HG03442 (cell line): ENCODE results near the gene ODAPH.
"Not testable (repeated sequence)": the region's sequence is repeated elsewhere in the genome, so short reads cannot be mapped to it uniquely, and the experiment has no call there.

Experiments used
- ATAC-seq: cut with Tn5 transposase; IDR thresholded peaks from one replicate; pipeline ENCODE4 v1.9.1; 2021; ENCODE audit warnings: mild to moderate bottlenecking, moderate library complexity; ENCODE audit not compliant: unreplicated experiment

ODAPH gene, protein sequence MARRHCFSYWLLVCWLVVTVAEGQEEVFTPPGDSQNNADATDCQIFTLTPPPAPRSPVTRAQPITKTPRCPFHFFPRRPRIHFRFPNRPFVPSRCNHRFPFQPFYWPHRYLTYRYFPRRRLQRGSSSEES

DNA sequence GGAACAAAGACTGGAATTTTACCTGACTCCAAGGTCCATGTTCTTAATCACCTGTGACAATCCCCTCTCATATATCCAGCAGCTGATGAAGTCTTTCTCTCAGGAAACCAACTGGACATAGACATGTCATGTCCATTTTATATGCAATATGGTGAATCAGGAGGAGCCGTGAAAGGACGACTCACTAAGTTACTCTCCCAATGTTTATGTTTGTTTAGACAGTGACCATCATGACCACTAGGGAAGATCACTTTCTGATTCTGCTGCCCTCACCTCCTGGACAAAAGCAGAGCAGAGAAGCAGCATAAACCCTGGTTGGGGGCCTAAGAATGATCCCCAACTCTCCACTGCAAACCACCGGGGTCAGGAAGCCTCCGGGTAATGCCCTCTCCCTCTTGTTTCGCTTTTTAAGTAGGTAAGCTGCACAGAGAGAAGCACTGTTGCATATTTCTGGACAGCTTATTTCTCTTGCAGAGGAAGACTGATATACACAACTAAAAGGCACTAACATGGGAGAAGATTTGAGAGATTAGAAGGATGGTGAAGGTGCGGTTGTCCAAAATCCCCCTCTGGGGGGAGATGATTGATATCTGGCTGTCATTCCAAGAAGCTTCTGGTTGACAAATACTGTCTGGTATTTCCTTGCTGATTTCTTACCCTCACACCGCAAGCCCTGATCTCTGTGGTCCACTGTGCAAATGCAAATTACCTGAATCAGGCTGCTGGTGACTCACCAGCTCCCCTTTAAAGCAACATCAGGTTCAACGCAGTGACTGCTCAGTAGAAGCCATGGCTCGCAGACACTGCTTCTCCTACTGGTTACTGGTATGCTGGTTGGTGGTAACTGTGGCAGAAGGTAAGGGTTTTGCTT, at the start of gene ODAPH:
TSS of gene ODAPH (plus strand) at position 773 of the 871 bp plus-strand sequence. CDS start at position 790, 17 bp downstream.
- ATAC-seq, result peak; percentile 99

DNA sequence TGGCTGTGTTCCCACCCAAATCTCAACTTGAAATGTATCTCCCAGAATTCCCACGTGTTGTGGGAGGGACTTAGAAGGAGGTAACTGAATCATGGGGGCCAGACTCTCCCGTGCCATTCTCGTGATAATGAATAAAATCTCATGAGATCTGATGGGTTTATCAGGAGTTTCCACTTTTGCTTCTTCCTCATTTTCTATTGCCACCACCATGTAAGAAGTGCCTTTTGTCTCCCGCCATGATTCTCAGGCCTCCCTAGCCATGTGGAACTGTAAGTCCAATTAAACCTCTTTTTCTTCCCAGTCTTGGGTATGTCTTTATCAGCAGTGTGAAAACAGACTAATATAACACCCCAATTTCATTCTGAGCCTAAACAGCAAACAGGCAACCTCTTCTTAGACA, 46.3 kb upstream of the ODAPH start:
- ATAC-seq, result not testable (repeated sequence)

DNA sequence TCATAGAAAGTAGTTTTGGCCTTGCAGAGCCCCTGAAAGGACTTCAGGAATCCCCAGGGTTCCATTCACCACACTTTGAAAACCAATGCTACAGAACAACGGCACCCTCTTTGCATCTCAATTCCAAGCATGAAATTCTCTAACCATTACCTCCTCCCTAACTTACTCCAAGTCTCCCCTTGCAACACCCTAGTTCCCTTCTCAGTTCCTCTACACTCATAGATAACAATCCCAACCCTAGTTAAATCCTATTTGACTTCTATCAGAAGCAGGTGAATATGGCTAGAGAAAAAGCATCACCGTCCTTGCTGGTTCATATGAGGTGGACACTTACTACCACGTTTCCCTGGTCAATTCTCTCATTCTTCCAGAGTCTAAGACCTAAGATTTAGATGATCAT, 44.0 kb upstream of the ODAPH start:
- no peak for ATAC-seq

DNA sequence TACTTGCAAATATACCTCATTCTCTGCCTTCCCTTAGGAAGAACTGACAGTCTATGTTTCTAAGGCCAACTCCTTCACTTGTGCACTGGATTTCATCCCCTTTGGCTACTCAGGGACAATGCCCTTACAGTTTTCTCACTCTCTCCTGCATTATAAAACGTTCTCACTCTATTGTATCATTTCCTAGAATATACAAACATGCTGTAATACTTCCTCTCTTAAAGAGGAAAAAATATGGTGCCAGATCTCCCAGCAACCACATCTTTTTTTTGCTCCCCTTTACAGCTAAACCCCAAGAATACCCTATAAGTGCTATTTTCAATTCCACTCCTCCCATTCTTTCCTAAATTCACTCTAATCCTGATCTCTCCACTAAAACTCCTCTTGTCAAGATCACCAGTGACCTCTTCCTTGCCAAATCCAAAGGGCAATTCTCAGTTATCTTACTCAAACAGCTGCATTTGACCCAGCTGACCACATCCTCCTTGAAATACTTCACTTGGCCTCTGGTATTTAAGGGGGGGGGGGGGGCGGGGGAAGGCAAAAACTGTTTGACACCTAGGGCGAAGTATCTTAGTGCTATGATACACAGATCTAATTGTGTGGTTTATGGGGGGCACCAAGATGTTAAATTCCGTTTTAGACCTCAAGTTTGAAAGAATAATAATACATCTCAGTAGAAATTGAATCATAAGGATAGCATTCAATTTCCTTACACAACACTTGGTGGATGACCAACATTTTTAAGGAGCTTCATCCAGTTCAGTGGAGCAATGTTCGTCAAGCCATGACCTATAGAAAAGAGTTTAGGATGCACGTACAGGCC, 43.3 kb upstream of the ODAPH start:
- ATAC-seq, result peak; percentile 12

DNA sequence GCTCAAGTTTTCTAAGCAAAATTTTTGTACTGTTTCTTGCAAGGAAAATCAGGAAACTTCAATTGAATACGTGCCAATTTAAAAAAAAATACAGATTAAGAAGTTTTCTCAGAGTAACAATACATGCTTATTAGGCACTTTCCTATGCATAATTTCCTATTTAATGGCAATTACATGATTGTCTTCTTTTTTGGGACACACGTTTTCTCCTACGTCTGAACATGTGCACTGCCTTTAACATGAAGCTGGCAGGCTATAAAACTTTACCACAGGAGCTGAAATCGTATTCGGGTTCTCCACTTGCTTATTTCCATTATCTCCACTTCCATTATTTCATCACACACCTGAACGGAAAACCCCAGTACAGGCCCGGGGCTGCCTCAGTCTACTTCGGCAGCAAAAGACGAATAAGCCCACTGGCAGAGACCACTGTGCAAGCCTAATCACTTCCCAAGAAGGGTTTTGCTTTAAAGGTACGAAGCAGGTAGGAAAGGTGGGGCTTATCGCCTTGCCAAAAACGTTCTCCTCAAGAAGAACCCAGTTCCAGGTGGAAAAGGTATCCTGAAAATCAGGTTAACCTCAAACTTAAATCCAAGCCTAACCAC, 42.2 kb upstream of the ODAPH start:
- no peak for ATAC-seq

DNA sequence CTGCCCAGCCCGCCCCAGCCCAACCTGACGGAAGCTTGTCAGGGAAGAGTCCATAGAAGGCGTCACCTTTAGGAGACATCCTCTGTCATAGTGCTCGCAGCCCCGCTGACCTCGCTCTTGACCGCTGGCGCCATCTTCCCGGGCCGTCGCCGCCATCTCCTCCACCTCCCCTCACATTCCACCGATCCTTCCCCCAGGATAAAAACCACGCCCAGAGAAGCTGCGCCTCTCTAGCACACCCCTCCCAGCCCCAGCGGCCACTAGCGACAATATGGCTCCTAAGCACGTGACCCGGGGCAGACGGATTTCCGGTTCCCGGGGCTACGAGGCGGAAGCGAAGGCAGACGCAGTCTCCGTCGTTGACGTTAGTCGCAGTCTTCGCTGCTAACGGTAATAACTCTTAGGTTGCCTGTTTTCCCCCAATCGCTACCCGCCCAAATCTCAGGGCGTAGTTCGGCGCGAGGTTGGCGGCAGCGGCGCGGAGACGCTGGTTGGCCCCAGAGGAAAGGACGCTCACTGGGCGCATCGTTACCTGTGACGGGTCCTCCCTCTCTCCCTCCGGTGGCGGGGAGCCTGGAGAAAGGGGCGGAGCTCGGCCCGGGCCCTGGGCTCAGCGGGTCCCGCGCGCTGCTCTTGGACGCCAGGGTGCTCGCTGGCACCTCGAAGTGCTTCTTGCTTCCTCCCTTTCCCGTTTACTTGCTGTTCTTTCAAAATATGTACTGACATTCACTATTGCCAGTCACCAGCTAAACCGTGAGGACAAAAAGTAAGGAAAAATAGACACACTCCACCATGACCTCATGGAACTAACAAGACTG, 41.5 kb upstream of the ODAPH start, which contains the start of the genes RCHY1 and THAP6:
TSS of gene RCHY1 (minus strand) at position 273 of the 818 bp plus-strand sequence. CDS start at position 156, 117 bp downstream.
TSS of gene THAP6 (plus strand) at position 343 of the 818 bp plus-strand sequence. CDS start 980 bp downstream, outside the sequence.
- peak; percentile 92 for ATAC-seq

DNA sequence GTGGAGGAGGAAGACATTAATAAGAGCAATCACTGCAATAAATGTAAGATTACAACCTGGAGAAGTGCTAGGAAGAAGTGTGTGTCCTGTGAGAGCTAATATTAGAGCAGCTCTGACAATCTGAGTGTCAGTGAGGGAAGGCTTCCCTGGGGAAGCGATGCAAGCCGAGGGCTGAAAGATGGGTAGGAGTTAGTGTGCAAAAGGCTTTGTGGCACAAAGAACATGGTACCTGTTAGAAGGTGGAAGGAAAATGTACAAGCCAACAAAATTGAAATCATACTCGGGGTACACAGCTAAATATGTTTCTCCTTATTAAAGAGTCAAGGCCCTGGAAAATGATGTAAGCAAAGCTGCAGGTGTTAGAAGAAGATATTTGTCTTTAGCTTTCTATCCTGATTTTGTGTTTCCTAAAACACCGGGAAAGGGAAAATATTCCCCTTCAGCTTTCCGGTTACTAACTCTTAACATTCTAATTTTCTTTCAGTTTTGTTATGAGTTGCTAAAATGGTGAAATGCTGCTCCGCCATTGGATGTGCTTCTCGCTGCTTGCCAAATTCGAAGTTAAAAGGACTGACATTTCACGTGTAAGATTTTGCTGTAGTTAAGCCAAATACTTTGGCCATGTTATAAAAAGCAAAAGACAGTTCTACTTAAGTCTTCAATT, 40.8 kb upstream of the ODAPH start:
- ATAC-seq, result no peak

DNA sequence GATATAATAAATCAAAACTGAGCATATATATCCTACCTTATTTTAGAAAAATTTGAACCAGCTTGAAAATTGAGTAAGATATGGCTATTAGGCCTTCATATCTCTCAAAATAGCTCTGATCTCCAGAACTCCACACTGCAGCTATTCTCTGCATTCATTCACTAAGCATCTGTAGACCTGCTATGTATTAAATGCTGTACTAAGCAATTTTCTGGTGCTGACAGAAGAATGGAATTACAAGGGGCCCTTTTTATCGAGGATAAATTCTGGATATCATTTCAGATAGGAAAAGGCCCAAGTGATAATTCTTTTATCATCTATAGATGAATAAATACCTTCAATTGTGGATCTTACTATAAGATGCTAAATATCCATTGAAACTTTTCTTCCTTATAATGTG, 39.7 kb upstream of the ODAPH start:
- no peak for ATAC-seq

DNA sequence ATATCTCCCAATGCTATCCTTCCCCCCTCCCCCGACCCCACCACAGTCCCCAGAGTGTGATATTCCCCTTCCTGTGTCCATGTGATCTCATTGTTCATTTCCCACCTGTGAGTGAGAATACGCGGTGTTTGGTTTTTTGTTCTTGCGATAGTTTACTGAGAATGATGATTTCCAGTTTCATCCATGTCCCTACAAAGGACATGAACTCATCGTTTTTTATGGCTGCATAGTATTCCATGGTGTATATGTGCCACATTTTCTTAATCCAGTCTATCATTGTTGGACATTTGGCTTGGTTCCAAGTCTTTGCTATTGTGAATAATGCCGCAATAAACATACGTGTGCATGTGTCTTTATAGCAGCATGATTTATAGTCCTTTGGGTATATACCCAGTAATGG, 36.4 kb upstream of the ODAPH start:
- ATAC-seq, result not testable (repeated sequence)

DNA sequence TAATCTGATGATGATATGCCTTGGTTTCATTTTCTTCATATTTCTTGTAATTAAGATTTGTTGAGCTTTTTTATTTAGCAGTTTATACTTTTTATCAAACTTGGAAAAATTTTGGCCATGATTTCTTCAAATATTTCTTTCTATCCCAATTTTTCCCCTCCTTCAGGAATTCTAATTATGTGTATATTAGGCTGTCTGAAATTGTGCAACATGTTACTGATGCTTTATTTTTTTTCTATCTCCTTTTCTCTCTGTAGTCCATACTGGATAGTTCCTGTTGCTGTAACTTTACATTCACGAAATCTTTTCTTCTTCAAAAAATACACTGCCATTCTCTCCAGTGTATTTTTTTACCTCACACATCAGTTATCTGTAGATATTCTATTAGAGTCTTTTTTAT, 30.8 kb upstream of the ODAPH start:
- no peak for ATAC-seq

DNA sequence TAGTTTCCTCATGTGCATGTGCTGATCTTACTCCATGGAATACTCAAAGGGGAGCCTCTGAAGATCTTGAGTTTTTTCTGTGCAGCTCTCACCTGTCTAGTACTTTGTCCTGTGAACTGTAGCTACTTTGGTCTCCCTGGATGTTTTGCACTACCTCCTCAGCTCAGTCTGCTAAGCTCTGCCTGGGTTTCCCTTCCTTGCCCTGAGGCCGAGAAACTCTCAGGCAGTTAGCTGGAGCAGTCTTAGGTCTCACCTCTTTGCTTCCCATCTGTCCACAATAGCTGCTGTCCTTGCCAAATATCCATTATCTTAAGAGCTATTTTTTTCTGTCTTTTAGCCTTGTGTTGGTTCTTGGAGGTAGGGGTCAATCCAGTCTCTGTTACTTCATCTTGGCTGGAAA, 30.0 kb upstream of the ODAPH start:
- ATAC-seq, result no peak

DNA sequence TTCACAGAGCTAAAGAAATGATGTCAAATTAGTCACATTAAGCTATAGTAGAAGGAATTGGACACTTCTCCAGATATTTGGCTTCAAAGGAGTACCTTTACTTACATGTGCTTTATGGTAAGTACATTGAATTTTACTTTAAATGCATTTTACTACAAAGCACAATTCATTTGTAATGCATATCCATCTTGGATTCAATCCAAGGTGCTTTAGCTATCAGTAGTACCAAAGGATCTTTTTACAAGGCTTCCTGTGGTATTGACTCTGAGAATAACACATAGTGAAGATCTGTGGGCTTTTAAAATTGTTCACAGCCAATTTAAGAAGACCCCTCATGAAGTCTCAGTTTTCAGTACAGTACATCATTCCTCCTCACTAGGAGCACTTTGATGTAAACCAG, 28.4 kb upstream of the ODAPH start:
- ATAC-seq, result no peak

DNA sequence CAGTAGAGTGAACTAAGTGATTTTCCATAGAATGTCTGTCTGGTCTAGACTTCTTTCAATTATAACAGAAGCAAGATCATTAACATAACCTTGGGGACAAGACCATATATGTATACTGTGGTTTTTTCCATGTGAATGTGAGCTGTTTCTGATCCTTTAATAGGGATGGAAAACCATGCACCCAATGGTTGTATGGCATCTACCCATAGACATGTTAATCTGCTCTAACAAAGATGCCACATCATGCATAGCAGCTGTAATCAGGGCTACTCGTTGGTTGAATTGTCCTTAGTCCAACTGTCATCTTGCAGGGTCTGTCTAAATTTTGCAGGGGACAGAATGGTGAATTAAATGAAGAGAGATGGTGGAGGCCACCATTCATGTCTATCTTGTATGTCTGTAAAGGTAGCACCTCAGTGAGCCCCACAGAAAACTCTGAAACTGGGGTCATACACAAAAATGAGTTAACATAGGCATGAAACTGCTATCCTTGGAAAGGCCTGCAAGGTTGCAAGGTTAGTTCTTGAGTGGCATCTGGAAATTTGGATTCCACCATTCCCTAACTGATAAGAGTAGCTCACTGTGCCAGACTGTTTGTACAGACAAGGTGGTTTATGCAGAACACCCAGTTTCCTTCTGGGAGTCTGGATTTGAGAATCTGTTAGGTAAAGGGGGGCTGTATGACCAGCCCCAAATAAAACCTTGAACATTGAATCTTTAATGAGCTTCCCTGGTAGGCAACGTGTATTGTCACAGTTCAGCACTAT, 25.1 kb upstream of the ODAPH start:
- no peak for ATAC-seq

DNA sequence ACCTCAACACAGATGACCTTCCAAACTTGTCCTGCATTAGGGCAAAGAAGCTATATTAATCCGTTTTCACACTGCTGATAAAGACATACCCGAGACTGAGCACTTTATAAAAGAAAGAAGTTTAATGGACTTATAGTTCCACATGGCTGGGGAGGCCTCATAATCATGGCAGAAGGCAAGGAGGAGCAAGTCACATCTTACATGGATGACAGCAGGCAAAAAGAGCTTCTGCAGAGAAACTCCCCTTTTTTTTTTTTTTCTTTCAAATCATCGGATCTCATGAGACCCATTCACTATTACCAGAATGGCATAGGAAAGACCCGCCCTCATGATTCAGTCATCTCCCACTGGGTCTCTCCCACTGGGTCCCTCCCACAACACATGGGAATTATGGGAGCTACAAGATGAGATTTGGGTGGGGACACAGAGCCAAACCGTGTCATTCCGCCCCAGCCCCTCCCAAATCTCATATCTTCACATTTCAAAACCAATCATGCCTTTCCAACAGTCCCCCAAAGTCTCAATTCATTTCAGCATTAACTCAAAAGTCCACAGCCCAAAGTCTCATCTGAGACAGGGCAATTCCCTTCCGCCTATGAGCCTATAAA, 24.2 kb upstream of the ODAPH start:
- ATAC-seq, result not testable (repeated sequence)

DNA sequence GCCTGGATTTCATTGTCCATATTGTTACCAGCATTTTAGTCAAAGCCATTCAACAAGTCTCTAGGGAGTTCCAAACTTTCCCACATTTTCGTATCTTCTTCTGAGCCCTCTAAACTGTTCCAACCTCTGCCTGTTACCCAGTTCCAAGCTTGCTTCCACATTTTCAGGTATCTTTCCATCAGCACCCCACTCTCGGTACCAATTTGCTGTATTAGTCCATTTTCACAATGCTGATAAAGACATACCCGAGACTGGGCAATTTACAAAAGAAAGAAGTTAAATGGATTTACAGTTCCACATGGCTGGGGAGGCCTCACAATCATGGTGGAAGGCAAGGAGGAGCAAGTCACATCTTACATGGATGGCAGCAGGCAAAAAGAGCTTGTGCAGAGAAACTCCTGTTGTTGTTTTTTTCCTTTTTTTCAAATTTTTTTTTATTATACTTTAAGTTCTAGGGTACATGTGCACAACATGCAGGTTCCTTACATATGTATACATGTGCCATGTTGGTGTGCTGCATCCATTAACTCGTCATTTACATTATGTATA, 22.5 kb upstream of the ODAPH start:
- ATAC-seq, result not testable (repeated sequence)

DNA sequence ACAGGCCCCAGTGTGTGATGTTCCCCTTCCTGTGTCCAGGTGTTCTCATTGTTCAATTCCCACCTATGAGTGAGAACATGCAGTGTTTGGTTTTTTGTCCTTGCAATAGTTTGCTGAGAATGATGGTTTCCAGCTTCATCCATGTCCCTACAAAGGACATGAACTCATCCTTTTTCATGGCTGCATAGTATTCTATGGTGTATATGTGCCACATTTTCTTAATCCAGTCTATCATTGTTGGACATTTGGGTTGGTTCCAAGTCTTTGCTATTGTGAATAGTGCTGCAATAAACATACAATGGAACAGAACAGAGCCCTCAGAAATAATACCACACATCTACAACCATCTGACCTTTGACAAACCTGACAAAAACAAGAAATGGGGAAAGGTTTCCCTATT, 21.9 kb upstream of the ODAPH start:
- not testable (repeated sequence) for ATAC-seq

DNA sequence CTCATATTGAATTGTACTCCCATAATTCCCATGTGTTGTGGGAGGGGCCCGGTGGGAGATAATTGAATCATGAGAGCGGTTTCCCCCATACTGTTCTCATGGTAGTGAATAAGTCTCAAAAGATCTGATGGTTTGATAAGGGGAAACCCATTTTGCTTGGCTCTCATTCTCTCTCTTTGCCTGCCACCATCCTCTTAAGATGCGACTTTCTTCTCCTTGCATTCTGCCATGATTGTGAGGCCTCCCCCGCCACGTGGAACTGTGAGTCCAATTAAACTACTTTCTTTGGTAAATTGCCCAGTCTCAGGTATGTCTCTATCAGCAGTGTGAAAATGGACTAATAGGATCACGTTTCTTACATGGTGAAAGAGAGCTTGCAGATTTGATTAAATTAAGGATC, 18.6 kb upstream of the ODAPH start:
- not testable (repeated sequence) for ATAC-seq

DNA sequence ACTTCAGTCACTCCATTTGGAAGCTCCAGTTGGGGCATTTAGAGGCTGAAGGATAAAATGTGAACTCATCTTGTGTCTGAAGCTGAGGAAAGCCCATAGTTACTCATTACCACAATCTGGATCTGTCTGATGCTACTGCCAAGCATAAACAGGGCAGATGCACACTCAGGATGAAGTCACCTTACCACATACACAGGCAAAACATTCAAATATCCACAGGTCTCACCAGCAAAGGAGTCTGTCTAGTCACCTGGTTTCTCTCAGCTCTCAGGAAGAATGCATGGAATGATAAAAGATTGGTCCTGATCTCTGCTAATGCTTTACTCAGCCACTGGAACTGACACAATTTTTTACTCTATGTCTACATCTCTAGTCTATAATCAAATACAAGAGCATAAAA, 13.0 kb upstream of the ODAPH start:
- ATAC-seq, result no peak
